Muscle of arm (tissue), 12 donors: ENCODE measurements around the gene STXBP1. TPM values are rescaled to one million over a fixed set of nuclear protein-coding genes. Genes with fewer than 3 reads are reported as not detected.

Experiments used
- DNase-seq: peaks from one replicate; pipeline ENCODE4 v3.0.0-alpha.2; 2013
- polyA plus RNA-seq, 12 donors: library from polyadenylated mRNA; unstranded; fragments of 120-200 nt; gene quantifications; one replicate each; pipeline ENCODE4 v1.2.1, GENCODE V29; 2013; ENCODE audit not compliant: insufficient read length in 12 of 12

STXBP1 gene
- polyA plus RNA-seq, 12 donors, result 11.2 to 27.1 (median 14.7) TPM; not detected in 1

- no peak for DNase-seq
Observed at GRCh38 chr9:127711226-127711701, 99.2 kb downstream of the STXBP1 start.

GRCh38 chr9:127711831-127712274 lies 99.8 kb downstream of the STXBP1 start:
- no peak for DNase-seq

- no peak for DNase-seq
Observed at GRCh38 chr9:127712371-127712770, 100.3 kb downstream of the STXBP1 start.

DNA sequence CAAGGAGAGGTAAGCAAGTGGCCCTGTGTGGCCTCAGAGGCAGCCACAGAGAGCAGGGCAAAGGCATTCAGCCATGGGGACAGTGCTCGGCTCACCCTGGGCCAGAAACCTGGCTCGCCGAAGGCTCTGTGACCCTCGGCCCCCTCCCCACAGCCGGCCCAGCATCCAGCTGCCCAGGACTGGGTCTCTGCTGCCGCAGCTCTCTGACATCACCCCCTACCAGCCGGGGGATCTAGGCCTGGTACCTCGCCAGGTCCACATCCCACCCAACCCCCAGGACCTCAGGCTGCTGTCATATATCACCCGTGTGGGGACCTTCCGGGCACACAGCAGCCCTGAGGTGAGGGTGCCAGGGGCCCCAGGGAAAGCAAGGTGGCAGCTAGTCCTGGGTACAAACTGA lies 100.8 kb downstream of the STXBP1 start:
- DNase-seq, result no peak

- DNase-seq, result no peak
Observed at GRCh38 chr9:127714020-127714750, 102.1 kb downstream of the STXBP1 start.

DNA sequence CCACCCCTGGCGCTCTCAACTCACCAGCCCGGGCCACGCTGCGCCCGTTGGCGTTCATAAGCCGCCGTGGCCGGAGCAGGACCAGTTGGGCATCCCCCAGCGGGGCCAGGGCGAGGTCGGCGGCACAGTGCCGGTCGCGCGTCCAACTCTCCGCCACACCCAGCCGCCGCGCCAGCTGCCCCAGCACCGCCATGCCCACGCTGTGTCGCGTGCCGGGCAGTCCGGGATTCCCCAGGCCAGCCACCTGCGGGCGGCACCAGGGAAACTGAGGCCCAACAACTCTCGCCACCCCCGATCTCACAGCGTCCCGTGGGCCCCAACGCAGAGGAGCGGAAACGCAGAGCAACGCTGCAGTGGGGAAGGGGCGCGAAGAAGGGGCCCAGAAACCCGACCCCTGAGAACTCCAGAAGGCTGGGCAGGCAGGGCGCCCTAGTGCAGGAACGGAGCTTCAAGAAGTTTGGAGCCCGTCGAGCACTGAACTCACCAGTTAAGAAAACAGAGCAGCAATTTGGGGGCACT lies 102.9 kb downstream of the STXBP1 start:
- DNase-seq, result no peak

DNA sequence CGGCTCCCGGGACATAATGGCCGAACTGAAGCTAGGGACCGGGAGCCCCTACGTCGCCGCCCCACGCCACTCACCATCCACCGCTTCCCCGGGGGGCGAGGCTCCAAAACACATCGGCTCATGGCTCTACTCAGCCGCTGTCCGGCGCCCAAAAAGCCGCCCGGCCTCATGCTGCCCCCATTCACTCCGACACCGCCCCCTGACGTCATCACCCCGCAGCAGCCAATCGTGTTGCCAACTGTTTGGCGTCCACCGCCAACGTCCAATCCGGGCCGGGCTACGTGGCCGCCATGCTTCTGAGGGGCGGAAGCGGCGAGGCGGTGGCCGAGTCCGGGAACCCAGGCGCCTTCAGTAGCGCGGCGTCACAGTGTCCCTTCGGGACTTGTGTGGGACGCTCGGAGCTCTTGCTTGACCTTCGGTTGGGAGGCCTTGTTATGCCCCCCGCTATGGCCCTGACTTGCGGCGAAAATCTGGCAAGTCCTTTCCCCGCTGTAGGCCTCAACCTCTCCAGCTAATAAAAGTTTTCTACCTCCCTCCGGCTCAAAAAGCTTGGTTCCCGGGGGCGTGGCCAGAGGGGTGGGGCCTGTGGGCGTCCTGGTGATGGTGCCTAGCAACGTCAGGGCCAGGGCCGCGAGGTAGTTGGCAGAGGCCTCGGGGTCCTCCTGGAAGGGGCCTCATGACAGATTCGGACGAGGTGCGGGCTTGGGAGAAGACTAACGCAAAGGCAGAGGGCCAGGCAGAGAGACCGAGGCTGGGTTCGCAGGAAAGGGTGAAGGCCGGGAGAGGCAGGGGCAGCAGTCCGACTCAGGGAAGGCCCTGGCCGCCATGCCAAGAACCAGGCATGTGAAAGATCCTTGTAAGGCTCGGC lies 103.6 kb downstream of the STXBP1 start, which contains the start of the genes PTRH1 and TTC16:
PTRH1 (minus strand) TSS at position 194 of the 868 bp plus-strand sequence; CDS start at position 170, 24 bp downstream.
TTC16 (plus strand) TSS at position 610 of the 868 bp plus-strand sequence; CDS start at position 677, 67 bp downstream.
- DNase-seq, result peak; percentile 98

GRCh38 chr9:127716412-127716811 lies 104.3 kb downstream of the STXBP1 start:
- DNase-seq, result no peak

DNA sequence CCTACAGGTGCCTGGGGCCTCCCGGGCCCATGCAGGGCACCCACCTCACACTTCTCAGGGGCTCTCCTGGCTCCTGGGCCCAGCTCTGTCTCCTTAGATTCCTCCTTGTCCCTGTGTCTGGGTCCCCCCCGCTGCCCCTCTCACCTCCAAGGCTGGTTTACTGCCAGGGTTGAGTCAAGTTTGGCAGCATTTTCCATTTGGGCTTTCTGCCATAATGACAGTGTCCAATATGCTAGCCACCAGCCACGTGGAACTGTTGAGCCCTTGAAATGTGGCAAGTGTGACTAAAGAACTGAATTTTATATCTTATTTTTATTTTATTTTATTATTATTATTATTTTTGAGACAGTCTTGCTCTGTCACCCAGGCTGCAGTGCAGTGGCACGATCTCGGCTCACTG lies 105.7 kb downstream of the STXBP1 start:
- DNase-seq, result no peak

GRCh38 chr9:127720031-127720864 lies 108.2 kb downstream of the STXBP1 start:
- no peak for DNase-seq

DNA sequence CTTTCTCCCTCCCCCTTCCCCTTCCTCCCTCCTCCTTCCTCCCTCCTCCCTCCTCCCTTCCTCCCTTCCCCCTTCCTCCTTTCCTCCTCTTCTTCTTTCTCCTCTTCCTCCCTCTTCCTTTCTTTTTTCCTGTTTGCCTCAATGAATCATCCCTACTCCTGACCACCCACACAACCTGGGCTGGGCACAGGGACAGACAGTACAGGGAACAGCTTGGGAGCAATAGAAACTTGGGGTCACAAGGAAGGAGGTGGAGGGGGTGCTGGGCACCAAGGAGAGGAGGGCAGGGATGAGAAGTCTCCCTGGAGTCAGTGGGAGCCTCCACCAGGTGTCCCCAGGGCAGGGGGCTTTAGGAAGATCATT lies 108.8 kb downstream of the STXBP1 start:
- no peak for DNase-seq

DNA sequence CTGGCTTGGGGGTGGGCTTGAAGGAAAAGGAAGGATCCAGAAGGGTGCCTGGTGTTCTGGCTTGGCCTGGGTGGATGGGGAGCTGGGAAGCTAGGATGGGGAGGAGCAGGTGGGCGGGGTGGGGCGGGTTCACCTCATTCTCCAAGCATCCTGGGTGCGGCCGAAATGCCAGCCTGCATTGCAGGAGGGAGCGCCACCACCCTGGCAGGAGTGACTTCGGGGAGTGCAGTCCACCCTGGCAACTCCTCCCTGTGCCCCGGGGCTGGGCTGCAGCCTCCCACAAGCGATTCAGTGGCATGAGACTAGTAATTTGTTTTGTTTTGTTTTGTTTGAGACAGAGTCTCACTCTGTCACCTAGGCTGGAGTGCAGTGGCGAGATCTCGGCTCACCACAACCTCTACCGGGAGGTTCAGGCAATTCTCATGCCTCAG lies 109.3 kb downstream of the STXBP1 start:
- no peak for DNase-seq

GRCh38 chr9:127722055-127722745 lies 110.1 kb downstream of the STXBP1 start:
- DNase-seq, result no peak

DNA sequence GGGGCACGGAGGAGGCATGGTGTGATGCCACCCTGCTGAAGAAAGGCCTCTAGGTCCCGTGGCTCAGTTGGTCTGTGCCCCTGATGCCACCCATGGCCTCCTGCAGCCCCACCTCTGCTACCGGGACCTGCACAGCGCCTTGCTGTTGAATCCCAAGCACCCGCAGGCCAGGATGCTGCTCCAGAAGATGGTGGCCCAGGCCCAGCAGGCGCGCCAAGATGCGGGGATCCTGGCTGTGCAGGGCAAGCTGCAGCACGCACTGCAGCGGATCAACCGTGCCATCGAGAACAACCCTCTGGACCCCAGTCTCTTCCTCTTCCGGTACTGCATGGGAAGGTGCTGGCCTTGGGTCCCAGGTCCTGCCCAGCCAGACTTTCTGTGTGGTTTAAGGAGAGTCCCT lies 110.9 kb downstream of the STXBP1 start:
- DNase-seq, result no peak

DNA sequence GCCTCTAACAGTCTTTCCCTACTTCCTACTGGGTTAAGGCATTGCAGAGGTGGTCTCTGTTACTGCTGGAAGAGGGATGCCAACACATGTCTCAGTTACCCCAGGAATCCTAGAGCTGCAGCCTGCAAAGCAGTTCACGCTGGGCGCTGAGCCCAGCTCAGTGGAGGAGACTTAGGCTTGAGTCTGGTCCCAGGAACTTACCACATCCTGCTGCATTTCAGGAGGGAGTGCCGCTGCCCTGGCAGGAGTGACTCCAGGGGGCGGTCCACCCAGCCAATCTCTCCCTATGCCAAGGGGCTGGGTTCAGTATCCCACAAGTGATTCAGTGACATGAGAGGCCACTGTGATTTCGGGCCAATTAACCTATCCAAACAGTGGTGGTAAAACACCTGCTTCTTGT lies 111.4 kb downstream of the STXBP1 start:
- DNase-seq, result no peak

DNA sequence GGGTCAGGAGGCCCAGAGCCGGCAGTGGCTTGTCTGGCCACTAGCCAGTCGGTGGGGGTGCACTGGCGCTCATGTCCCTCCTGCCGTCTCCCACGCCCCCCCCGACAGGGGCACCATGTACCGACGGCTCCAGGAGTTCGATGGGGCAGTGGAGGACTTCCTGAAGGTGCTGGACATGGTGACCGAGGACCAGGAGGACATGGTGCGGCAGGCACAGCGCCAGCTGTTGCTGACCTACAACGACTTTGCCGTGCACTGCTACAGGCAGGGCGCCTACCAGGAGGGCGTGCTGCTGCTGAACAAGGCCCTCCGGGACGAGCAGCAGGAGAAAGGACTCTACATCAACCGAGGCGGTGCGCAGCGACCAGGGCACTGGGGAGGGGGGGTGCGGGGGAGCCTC lies 111.9 kb downstream of the STXBP1 start:
- no peak for DNase-seq

- no peak for DNase-seq
Observed at GRCh38 chr9:127726871-127727270, 114.8 kb downstream of the STXBP1 start.

DNA sequence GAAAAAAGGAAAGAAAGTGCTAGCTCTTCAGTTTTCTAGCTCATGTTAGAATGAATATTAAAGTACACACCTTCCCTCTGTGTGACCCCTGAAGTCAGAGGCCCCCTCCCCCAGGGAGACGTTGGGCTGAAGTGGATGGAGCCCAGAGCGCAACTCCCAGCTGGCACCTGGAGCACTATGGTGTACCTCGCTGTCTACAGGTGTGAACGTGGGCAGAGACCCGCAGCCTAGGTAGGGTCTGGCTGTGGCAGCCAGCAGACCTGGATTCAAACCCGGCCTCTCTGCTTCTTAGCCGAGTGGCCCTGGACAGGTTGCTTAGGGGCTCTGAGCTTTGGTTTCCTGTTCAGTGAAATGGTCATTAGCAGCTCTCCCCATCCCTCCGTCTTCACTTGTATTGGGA lies 116.7 kb downstream of the STXBP1 start:
- DNase-seq, result no peak

DNA sequence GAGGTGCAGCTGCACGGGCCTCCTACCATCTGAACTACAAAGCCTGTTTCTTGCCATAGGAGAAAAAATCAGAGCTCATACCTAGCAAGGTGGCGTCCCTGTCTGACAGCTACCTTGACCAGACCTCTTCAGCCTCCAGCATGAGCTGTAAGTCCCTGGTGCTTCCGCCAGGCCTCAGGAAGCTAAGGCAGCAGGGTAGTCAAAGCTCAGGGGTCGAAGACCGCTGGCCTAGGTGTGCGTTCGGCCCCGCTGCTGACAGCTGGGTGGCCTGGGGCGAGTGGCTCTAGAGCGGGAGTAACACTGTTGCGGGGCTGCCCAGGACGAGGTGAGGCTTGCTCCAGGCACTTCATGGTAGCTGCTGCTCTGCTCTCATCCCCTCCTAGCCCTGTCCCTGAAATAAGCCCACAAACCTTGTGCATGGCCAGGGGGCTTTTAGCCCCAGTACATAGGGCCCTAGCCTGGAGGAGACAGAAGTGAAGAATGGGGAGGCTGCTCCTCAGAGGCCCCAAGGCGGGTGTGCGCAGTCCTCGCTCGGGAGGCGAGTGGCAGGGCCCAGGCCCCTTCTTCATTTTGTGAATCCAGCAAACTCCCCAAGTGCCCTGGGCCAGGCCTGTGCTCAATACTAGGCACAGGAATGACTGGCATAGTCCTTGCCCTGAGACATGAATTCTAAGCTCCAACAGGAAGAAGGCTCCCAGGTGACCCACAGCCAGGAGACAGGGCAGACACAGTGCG lies 117.6 kb downstream of the STXBP1 start:
- no peak for DNase-seq

DNA sequence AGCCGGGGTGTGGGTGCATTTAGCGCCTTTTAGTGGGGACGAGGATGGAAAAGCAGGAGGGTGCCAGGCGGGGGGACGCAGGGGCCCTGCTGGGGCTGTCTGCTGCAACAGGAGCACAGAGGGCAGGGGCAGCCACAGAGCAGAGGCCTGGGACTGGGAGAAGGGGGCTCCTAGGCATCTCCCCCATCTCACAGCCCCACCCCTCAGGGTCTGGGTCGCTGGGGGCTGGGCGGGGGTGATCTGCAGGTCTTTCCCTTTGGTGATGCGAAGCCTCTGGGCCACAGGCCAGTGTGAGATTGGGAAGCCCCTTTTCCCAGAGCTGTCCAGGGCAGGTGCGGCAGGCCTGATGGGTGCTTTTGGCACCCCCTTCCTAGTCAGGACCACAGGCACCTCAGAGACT lies 118.2 kb downstream of the STXBP1 start:
- no peak for DNase-seq
